Activated CD4-positive, alpha-beta T cell treated with anti-CD3 and anti-CD28 coated beads, Interleukin-2, Interleukin-4, amounts not matched to agents 100 ng/mL and 50 ng/mL, durations not matched to agents 16 hours and 8 hours (primary cell): ENCODE measurements around the gene FLVCR1.
"Not testable (repeated sequence)": the region's sequence is repeated elsewhere in the genome, so short reads cannot be mapped to it uniquely, and the experiment has no call there.

Experiments
- DNase-seq: peaks from one replicate; pipeline ENCODE4 v3.0.0-alpha.2; 2020; ENCODE audit warnings: low spot score

The FLVCR1 gene

GRCh38 chr1:212860713-212861581 lies 2.9 kb downstream of the FLVCR1 start:
- no peak for DNase-seq

GRCh38 chr1:212862111-212862690 lies 4.1 kb downstream of the FLVCR1 start:
- no peak for DNase-seq

- DNase-seq, result not testable (repeated sequence)
Observed at GRCh38 chr1:212863345-212863744, 5.3 kb downstream of the FLVCR1 start.

GRCh38 chr1:212864201-212864600 lies 6.1 kb downstream of the FLVCR1 start:
- DNase-seq, result no peak

GRCh38 chr1:212867192-212867591 lies 9.1 kb downstream of the FLVCR1 start:
- no peak for DNase-seq

- no peak for DNase-seq
Observed at GRCh38 chr1:212871976-212872375, 13.9 kb downstream of the FLVCR1 start.

GRCh38 chr1:212873518-212873917 lies 15.4 kb downstream of the FLVCR1 start:
- no peak for DNase-seq

- DNase-seq, result no peak
Observed at GRCh38 chr1:212878418-212878817, 20.3 kb downstream of the FLVCR1 start.

- no peak for DNase-seq
Observed at GRCh38 chr1:212879947-212880690, 22.0 kb downstream of the FLVCR1 start.

- no peak for DNase-seq
Observed at GRCh38 chr1:212884592-212884991, 26.5 kb downstream of the FLVCR1 start.

GRCh38 chr1:212892108-212892507 lies 34.0 kb downstream of the FLVCR1 start:
- DNase-seq, result no peak

- DNase-seq, result no peak
Observed at GRCh38 chr1:212899845-212900244, 41.8 kb downstream of the FLVCR1 start.

- no peak for DNase-seq
Observed at GRCh38 chr1:212901290-212901689, 43.2 kb downstream of the FLVCR1 start.

GRCh38 chr1:212902054-212902453 lies 44.0 kb downstream of the FLVCR1 start:
- no peak for DNase-seq

- DNase-seq, result no peak
Observed at GRCh38 chr1:212903664-212904063, 45.6 kb downstream of the FLVCR1 start.

- DNase-seq, result not testable (repeated sequence)
Observed at GRCh38 chr1:212908071-212908470, 50.0 kb downstream of the FLVCR1 start.

GRCh38 chr1:212908971-212909370 lies 50.9 kb downstream of the FLVCR1 start:
- DNase-seq, result no peak

GRCh38 chr1:212909652-212910063 lies 51.6 kb downstream of the FLVCR1 start:
- DNase-seq, result no peak

GRCh38 chr1:212910213-212910612 lies 52.1 kb downstream of the FLVCR1 start:
- not testable (repeated sequence) for DNase-seq

- not testable (repeated sequence) for DNase-seq
Observed at GRCh38 chr1:212913638-212914037, 55.6 kb downstream of the FLVCR1 start.

GRCh38 chr1:212914110-212914509 lies 56.0 kb downstream of the FLVCR1 start:
- DNase-seq, result not testable (repeated sequence)

GRCh38 chr1:212914789-212915188 lies 56.7 kb downstream of the FLVCR1 start:
- no peak for DNase-seq
